Spleen (tissue), 7 donors: ENCODE measurements around the gene CA5B.

Source experiments
- POLR2A ChIP-seq, 3 donors: fragments of 450-650 bp; IDR thresholded peaks; one replicate each; pipeline ENCODE4 v1.5.1; 2017; ENCODE audit warnings: antibody characterized with exemption in 3 of 3, mild to moderate bottlenecking in 1 of 3
- TF ChIP-seq, protein P1 (sequence below), 11 experiments: fragments of 200-600 bp in 7 of 11; fragments of 450-650 bp in 4 of 11; sonication (generic) in 4 of 11; IDR thresholded peaks in 8 of 11; conservative IDR thresholded peaks in 3 of 11; 1 replicate in 7 of 11; 2 replicates in 4 of 11; pipeline versions ENCODE4 v1.4.0 to v1.8.0; 2016 to 2021; ENCODE audit warnings: antibody characterized with exemption in 11 of 11, inconsistent platforms in 4 of 11, mild to moderate bottlenecking in 1 of 11
- donor health status: DM: no; HTN: no; CAD: no; lungs with moderate emphysema.
- donor health status: DM: no; HTN: no; CAD: no.
- donor health status: DM: no; HTN: no; CAD: no.

DNA sequence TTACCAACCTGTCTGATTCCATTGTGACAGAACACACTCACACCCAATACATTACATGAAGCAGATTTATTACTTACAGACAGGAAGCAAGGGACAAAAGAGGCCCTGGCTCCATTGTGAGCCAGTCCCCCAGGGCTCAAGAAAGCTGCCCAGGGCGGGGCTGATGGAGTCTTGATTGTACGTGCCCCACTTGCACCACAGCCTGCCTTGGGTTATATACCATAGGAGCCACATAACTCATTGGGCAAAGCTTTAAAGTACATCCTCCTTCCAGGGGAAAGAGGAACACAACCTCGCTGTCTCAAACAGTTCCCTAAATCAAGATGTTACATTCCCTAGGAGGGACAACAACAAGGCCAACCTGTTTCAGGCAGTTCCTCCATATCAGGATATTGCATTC is 48.8 kb downstream of the CA5B start:
- TF ChIP-seq POLR2A (IDR thresholded peaks at IDR 0.05), result no peak
- TF ChIP-seq, protein P1, sequence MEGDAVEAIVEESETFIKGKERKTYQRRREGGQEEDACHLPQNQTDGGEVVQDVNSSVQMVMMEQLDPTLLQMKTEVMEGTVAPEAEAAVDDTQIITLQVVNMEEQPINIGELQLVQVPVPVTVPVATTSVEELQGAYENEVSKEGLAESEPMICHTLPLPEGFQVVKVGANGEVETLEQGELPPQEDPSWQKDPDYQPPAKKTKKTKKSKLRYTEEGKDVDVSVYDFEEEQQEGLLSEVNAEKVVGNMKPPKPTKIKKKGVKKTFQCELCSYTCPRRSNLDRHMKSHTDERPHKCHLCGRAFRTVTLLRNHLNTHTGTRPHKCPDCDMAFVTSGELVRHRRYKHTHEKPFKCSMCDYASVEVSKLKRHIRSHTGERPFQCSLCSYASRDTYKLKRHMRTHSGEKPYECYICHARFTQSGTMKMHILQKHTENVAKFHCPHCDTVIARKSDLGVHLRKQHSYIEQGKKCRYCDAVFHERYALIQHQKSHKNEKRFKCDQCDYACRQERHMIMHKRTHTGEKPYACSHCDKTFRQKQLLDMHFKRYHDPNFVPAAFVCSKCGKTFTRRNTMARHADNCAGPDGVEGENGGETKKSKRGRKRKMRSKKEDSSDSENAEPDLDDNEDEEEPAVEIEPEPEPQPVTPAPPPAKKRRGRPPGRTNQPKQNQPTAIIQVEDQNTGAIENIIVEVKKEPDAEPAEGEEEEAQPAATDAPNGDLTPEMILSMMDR (IDR thresholded peaks at IDR 0.05 in 8 of 11, conservative IDR thresholded peaks at IDR 0.05 in 3 of 11), result no peak
